NCI-H510A (cell line): Measurements from ENCODE around the gene PLD1.

ENCODE experiments used
- DNase-seq: peaks from one replicate; lab custom pipeline; 2025; lab: John Stamatoyannopoulos, UW

The PLD1 gene

DNA sequence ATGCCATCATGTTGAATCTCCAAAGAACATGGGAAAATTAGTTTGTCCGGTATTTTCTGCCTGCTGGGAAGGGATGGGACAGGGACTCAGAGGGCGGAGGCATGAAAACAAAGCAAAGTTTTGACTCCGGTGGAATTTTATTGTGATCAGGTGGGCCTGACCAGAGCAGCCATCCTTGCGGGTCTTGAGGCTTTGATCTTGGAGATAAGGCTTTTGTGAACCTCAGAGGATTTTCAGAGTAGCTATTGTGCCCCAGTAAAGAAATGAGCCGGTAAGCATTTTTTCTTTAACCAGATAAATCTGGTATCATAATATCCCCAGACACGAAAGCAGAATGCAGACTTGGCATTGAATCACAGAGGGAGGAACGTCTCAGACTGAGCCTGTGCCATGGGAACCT is 250.7 kb downstream of the PLD1 start:
- no peak for DNase-seq

DNA sequence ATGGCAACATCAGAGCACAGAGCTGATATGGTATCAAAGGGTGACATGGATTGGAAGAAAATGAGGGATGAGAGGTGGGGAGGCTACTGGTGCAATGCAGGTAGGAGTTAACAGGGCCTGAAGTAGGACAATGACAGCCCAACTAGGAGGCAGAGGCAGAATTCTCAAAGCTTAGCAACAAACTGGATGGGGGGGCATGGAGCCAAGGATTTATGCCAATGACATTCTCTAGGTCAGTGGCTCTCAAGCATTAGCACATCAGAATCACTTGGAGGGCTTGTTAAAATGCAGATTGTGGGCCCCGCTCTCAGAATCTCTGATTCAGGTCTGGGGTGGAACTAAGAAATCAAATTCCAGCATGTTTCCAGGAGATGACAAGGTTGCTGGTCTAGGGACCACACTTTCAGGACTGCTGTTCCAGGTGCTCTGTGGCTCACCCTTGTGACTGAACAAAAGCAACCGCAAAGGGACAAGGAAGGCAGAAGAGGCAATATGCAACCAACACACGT is 252.0 kb downstream of the PLD1 start:
- DNase-seq: no peak

DNA sequence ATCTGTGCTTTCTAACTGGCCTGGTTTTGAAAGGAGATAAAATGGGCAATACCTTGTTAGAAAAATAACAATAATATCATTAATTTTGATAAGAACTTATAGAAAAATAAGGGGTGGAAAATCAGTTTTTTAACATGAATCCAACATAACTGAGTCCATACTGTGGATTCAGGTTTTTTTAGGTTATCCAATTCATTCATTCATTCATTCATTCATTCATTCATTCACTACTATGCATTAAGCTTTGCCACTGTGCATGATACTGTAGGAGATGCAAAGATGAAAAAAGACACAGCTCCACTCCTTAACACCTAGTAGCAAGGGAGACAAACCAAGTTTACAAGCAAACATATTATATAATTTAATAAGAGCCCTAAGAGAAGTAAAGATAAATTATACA is 253.1 kb downstream of the PLD1 start:
- DNase-seq: no peak

DNA sequence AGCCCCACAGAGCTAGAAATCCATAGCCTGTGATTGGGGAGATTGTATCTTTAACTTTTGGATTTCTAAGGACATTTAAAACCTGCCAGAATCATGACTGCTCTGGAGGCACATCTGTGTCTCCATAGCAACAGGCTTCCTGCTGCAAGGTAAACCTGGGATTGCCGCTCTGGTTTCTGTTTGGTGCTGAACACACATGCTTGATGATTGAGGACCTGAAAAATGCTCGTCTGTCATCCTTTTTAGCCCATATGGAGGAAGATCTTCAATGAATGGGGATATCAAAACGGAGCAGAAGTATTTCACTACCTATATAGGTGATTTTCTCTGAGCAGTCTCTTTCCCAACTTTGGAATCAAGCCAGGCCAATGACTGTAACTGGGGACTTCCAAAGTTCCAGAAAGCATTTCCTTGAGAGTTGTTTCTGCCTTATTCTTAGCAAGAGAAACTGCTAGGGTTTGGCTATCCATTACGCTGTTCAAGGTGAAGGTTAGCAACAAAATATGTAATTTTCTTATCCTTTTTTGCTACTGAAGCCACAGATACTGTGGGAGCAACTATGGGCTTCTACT is 253.6 kb downstream of the PLD1 start:
- no peak for DNase-seq

DNA sequence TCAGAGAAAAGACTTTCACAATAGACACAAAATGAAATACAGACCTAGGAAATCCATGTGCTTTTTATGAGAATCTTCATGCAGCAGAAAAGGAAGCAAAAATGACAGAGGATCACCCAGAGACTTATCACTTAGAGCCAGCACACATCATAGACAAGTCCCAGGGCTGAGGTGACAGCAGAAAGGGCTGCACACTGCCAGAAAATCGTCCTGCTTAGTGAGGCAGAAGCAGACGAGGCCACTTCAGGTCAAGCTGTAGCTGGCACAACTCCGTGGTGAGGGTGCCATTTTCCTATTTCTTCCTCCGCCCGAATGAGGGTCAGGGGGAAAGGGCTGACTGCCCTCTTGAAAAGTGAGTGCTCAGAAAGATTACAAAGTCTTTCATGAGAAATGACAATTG is 254.1 kb downstream of the PLD1 start:
- no peak for DNase-seq

DNA sequence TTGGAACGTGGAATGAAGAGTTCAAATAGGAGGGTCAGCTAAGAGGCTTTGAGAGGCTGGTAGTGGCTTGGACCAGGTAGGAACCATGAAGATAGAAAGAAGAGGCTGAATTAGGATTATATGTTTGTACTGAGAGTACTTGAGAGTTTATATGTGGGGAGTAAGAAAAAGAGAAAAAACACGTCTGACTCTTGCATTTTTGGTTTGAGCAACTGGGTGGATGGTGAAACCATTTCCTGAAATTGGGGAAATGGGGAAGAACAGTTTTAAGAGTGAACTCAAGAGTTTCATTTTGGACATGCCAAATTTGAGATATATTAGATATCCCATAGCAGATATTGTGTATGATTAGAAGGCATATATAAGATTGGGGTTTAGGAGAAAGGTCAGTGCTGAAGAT is 257.2 kb downstream of the PLD1 start:
- DNase-seq: no peak

DNA sequence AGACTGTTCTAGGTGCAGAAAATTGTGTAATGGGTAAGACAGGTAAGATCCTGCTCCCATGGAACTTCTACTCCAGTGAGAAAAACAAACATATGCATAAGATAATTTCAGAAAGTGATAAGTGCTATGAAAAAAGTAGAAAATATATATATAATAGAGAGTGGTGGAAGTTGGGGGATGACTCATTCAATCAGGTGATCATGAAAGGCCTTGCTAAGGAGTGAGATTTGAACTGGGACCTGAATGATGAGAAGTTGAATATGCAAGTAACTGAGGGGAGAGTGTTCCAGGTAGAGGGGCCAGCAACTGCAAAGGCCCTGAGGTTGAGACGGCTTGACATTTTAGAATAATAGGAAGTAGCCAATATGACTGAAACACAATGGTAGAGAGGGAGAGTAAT is 257.8 kb downstream of the PLD1 start:
- DNase-seq: no peak

DNA sequence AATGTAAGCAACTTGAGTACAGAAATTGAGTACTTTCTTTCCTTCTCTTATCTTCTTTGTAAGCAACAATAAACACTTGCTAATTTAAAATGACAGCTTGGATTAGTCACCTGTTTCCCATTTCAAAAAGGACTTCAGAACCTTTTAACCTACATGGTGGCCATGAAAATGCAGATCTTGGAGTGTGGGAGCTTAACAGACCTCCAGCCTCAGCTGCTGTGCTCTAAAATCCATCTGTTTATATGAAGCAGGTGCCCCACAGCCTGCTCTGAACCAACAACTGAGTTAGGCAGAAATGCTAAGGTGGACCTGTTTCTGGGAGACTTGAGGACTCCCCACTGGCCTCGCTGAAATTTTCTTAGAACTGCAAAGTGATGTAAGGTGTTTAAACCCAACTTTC is 259.0 kb downstream of the PLD1 start:
- no peak for DNase-seq
